Natural killer cell (primary cell): ENCODE data around the gene PPP2R2D. TPM values are rescaled to one million over a fixed set of nuclear protein-coding genes. Genes with fewer than 3 reads are reported as not detected.

Experiments
- ATAC-seq, 3 donors: fragments of 150-1000 bp in 2 of 3; fragments of 200-7000 bp in 1 of 3; cut with Tn5 transposase; 1 replicate in 1 of 3; 2 replicates in 2 of 3; pipeline ENCODE4 v1.10.0; 2021; ENCODE audit warnings: mild to moderate bottlenecking in 2 of 3, moderate library complexity in 2 of 3
- DNase-seq, 2 donors: peaks; one replicate each; pipeline versions ENCODE4 v3.0.0 to v3.0.0-alpha.2; 2013 to 2021; ENCODE audit warnings: mixed read lengths in 1 of 2
- H3K27ac ChIP-seq: one replicate; pipeline ENCODE4 v1.5.1; 2013; ENCODE audit warnings: mild to moderate bottlenecking, low read length
- H3K27me3 ChIP-seq: one replicate; pipeline ENCODE4 v1.6.1; 2013; ENCODE audit warnings: low read length; ENCODE audit not compliant: control insufficient read depth, insufficient read depth
- H3K36me3 ChIP-seq: one replicate; pipeline ENCODE4 v1.6.1; 2013; ENCODE audit warnings: low read length; ENCODE audit not compliant: control insufficient read depth, insufficient read depth
- H3K4me1 ChIP-seq: one replicate; pipeline ENCODE4 v1.6.1; 2013; ENCODE audit warnings: low read length; ENCODE audit not compliant: control insufficient read depth, insufficient read depth
- H3K4me3 ChIP-seq: one replicate; pipeline ENCODE4 v1.5.1; 2013; ENCODE audit warnings: low read length
- H3K9me3 ChIP-seq: one replicate; pipeline ENCODE4 v1.6.1; 2013; ENCODE audit warnings: low read length; ENCODE audit not compliant: control insufficient read depth, insufficient read depth
- H3K27ac Mint-ChIP-seq, 2 donors: one replicate each; pipeline ENCODE4 v1.8.0; 2022; ENCODE audit warnings: mild to moderate bottlenecking in 2 of 2, mixed read lengths in 2 of 2, moderate library complexity in 1 of 2
- H3K27me3 Mint-ChIP-seq, 2 donors: one replicate each; pipeline ENCODE4 v1.8.0; 2022; ENCODE audit warnings: low read depth in 2 of 2, mixed read lengths in 2 of 2
- H3K36me3 Mint-ChIP-seq: one replicate; pipeline ENCODE4 v1.8.0; 2022; ENCODE audit warnings: mixed read lengths
- H3K4me1 Mint-ChIP-seq, 2 donors: one replicate each; pipeline ENCODE4 v1.8.0; 2022; ENCODE audit warnings: mixed read lengths in 2 of 2
- H3K4me3 Mint-ChIP-seq: one replicate; pipeline ENCODE4 v1.8.0; 2022; ENCODE audit warnings: mild to moderate bottlenecking, moderate library complexity, mixed read lengths
- H3K9me3 Mint-ChIP-seq, 2 donors: one replicate each; pipeline ENCODE4 v1.8.0; 2022; ENCODE audit warnings: mixed read lengths in 2 of 2
- WGBS: methylation state at CpG from one replicate; pipeline ENCODE4 v1.1.7; 2013; ENCODE audit warnings: missing lambda C conversion rate; ENCODE audit not compliant: insufficient coverage; 5-methylcytosine and 5-hydroxymethylcytosine counted together
- intact Hi-C: fragments of 100-400 bp; cut with micrococcal nuclease; formaldehyde crosslinking; loops from one replicate; pipeline ENCODE4 v1.14.2; 2022
- total RNA-seq, 4 donors: library from RNA; stranded (reverse); fragments of 120-200 nt in 1 of 4; gene quantifications; one replicate each; pipeline versions ENCODE4 v1.2.3 to v1.2.4, GENCODE V29; 2013 to 2022
- TF ChIP-seq, protein P1 (sequence below): fragments of 200-600 bp; IDR thresholded peaks from one replicate; pipeline ENCODE4 v1.8.0; 2022; ENCODE audit warnings: antibody characterized with exemption

The PPP2R2D gene
- total RNA-seq, 3 donors from 2014 or later (not counting 1 experiment from before 2014, with no cell fraction given), result 28.6 to 39.8 (median 35.8) TPM

DNA sequence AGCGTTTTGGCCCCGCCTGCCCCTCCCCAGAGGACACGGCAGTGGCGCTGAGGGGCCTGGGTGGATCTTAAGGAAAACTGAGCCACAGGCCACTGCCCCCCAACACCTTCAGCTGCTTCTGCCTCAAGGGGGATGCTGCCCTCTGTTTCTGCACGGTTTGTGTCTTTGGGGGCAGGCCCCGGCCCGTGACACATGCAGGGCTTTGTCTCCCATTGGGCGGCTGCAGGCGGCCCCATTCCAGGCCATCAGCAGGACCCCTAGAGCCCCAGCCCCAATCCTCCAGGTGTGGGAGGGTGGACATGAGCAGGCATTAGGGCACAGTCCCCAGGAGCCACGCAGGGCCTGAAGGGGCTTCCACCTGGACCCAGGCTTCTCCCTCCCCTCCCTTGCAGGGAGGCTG lies 25.3 kb upstream of the PPP2R2D start:
- H3K9me3 Mint-ChIP-seq, result no peaks in the 10 kb centered on the region
- DNase-seq (no peak), ATAC-seq (no peak)
- peaks cover 5 to 6% of the 10 kb centered on the region in 2 donors for H3K4me1 Mint-ChIP-seq
- Histone ChIP-seq H3K27ac (no peak overlapping the region), H3K27me3 (no peaks in the 10 kb centered on the region), H3K36me3 (no peaks in the 10 kb centered on the region), H3K4me3 (no peak overlapping the region), H3K9me3 (no peaks in the 10 kb centered on the region), H3K4me1 (no peaks in the 10 kb centered on the region)
- WGBS, result 86% methylated on average over 10 of the region's 10 CpGs
- peaks cover 20 to 34% of the 10 kb centered on the region in 2 donors for H3K27me3 Mint-ChIP-seq
- no peaks in the 10 kb centered on the region for H3K36me3 Mint-ChIP-seq
- no peak overlapping the region for H3K4me3 Mint-ChIP-seq
- intact Hi-C loops, result no loop called here
- H3K27ac Mint-ChIP-seq, result no peak overlapping the region
- TF ChIP-seq, protein P1, sequence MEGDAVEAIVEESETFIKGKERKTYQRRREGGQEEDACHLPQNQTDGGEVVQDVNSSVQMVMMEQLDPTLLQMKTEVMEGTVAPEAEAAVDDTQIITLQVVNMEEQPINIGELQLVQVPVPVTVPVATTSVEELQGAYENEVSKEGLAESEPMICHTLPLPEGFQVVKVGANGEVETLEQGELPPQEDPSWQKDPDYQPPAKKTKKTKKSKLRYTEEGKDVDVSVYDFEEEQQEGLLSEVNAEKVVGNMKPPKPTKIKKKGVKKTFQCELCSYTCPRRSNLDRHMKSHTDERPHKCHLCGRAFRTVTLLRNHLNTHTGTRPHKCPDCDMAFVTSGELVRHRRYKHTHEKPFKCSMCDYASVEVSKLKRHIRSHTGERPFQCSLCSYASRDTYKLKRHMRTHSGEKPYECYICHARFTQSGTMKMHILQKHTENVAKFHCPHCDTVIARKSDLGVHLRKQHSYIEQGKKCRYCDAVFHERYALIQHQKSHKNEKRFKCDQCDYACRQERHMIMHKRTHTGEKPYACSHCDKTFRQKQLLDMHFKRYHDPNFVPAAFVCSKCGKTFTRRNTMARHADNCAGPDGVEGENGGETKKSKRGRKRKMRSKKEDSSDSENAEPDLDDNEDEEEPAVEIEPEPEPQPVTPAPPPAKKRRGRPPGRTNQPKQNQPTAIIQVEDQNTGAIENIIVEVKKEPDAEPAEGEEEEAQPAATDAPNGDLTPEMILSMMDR, result no peak

DNA sequence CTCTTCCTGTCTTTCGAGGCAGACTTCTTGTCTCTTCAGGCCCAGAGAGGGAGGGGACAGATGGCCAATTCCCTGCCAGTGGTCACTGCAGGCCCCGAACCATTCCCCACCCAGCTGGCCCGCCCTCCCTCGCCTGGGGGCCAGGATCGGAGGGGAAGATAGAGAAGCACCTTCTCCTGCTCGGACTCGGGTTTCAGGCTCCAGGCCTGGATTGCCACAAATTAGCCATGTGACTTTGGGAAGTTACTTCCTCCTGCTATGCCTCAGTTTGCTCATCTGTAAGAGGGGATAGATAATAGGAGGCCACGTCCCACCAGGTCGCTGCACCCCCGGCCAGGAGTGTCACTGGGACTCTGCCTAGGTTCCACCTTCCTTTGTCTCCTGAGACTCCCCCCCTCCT lies 24.8 kb upstream of the PPP2R2D start:
- no peak overlapping the region for H3K27ac Mint-ChIP-seq
- ATAC-seq (no peak), DNase-seq (no peak)
- Histone ChIP-seq H3K4me1 (no peaks in the 10 kb centered on the region), H3K4me3 (no peak overlapping the region), H3K27ac (no peak overlapping the region), H3K36me3 (no peaks in the 10 kb centered on the region), H3K9me3 (no peaks in the 10 kb centered on the region), H3K27me3 (no peaks in the 10 kb centered on the region)
- no peaks in the 10 kb centered on the region for H3K36me3 Mint-ChIP-seq
- TF ChIP-seq, protein P1, result no peak
- no peaks in the 10 kb centered on the region for H3K9me3 Mint-ChIP-seq
- H3K27me3 Mint-ChIP-seq, result peaks cover 24 to 32% of the 10 kb centered on the region in 2 donors
- intact Hi-C loops, result no loop called here
- H3K4me3 Mint-ChIP-seq, result no peak overlapping the region
- peaks cover 5 to 6% of the 10 kb centered on the region in 2 donors for H3K4me1 Mint-ChIP-seq
- WGBS, result 76% methylated on average over 8 of the region's 10 CpGs

DNA sequence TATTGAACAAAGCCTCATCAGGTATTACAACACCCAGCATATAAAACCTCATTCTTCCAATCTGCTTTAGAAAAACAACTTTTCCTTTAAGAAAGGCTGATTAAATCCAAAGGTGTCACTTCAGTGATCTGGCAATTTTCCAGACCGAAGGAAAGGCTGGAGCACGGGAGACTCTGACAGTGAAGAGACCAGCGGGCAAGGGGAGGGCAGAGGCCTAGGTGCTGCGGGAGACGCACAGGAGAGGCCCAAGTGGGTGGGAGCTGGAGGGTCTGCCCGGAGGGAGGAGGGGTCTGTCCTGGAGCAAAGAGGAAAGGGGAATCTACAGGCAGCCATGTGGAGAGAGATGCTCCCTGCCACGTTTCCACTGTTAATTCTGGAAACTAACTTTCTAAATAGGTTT lies 24.3 kb upstream of the PPP2R2D start:
- no peak for ATAC-seq
- H3K27ac ChIP-seq, result no peak overlapping the region
- Mint-ChIP-seq H3K9me3 (no peaks in the 10 kb centered on the region), H3K4me1 (peaks cover 5 to 6% of the 10 kb centered on the region in 2 donors), H3K27me3 (peaks cover 25 to 27% of the 10 kb centered on the region in 2 donors), H3K36me3 (no peaks in the 10 kb centered on the region), H3K4me3 (no peak overlapping the region), H3K27ac (no peak overlapping the region)
- intact Hi-C loops, result no loop called here
- 75% methylated on average over 7 of the region's 7 CpGs for WGBS
- no peak for DNase-seq
- no peak overlapping the region for H3K4me3 ChIP-seq
- H3K36me3 ChIP-seq, result no peaks in the 10 kb centered on the region
- H3K4me1 ChIP-seq, result no peaks in the 10 kb centered on the region
- no peaks in the 10 kb centered on the region for H3K9me3 ChIP-seq
- TF ChIP-seq, protein P1, result no peak
- H3K27me3 ChIP-seq, result no peaks in the 10 kb centered on the region

DNA sequence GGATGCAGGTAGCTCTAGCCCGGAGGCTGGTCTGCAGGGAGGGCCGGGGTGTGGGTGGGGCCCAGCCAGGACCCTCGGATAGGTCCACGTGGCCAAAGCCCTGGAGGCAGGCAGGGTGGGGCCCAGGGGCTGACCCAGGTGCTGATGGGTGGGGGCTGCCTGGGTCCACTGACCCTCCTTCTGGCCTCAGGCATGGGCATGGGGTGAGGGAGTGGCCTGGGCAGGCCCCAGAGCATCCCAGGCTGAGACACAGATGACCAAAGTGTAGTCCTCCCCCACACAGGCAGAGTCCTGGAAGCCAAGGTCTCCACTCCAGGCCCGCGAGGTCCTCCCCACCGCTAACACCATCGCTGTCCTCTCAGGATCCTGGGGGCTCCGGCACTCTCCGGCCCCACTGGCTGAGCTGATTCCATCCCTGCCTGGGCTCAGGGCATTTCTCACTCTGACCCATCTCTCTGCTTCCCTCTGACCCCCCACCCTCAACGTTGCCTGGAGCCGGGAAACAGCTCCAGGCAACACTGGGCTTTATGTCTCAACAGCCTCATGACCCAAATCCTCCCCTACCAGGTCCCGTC lies 20.7 kb upstream of the PPP2R2D start:
- DNase-seq, result no peak
- Histone ChIP-seq H3K9me3 (no peaks in the 10 kb centered on the region), H3K36me3 (no peaks in the 10 kb centered on the region), H3K27ac (no peak overlapping the region), H3K4me1 (peaks cover under 1% of the 10 kb centered on the region), H3K4me3 (no peak overlapping the region), H3K27me3 (no peaks in the 10 kb centered on the region)
- WGBS, result 88% methylated on average over 13 of the region's 13 CpGs
- no peaks in the 10 kb centered on the region for H3K9me3 Mint-ChIP-seq
- peaks cover 0 to 4% of the 10 kb centered on the region in 2 donors for H3K4me1 Mint-ChIP-seq
- TF ChIP-seq, protein P1, result no peak
- no peak overlapping the region for H3K27ac Mint-ChIP-seq
- H3K27me3 Mint-ChIP-seq, result peaks cover 18 to 19% of the 10 kb centered on the region in 2 donors
- H3K4me3 Mint-ChIP-seq, result no peak overlapping the region
- intact Hi-C loops, result no loop called here
- ATAC-seq, result no peak
- H3K36me3 Mint-ChIP-seq, result no peaks in the 10 kb centered on the region
